Smooth muscle cell of the pulmonary artery (primary cell): Measurements from ENCODE around the gene PRPF38A. TPM values are rescaled to one million over a fixed set of nuclear protein-coding genes. Genes with fewer than 3 reads are reported as not detected.

Experiments used
- total RNA-seq: library from RNA; depleted of rRNA; stranded (reverse); fragments of >200 nt; gene quantifications from 2 replicates; pipeline ENCODE4 v1.2.3, GENCODE V29; 2014

The PRPF38A gene
- 8.5 and 9.1 TPM in 2 replicates for total RNA-seq

DNA sequence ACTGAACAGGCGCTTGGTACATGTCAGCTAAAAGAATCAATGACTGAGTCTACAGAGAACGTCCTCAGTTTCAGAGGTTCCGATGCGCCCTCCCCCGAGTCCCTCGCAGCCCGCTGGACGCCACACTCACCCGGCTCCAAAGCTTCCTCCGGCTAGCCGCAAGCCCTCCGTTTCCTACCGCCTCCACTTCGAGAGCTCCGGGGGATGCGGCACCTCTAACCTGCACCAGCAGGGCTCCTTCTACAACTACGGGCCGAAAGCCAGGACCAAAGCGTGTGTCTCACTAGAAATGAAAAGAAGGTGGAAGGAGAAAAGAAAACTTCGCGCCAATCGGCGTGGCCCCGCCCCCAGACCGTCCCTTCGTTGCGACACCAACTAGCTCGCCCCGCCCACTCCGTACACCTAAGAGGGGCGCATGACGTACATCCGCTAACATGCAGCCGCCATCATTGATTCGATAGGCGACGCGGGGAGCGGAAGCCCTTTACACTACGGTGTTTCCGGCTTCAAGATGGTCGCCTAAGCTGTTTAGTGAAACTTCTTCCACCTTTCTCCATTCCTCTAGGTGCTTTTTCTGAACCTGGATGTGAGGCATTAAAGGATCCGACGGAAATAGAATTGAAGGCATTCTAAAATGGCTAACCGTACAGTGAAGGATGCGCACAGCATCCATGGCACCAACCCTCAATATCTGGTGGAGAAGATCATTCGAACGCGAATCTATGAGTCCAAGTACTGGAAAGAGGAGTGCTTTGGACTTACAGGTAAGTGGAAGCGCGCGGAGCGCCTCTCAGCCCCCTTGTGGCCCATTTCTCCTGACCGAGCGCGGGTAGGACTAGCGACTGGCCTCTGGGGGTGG lies at the start of gene PRPF38A, which contains the start of gene ORC1:
TSS of gene PRPF38A (plus strand) at position 487 of the 859 bp plus-strand sequence. CDS start at position 635, 148 bp downstream.
TSS of gene ORC1 (minus strand) at position 308 of the 859 bp plus-strand sequence. CDS start 2,200 bp downstream, outside the sequence.

DNA sequence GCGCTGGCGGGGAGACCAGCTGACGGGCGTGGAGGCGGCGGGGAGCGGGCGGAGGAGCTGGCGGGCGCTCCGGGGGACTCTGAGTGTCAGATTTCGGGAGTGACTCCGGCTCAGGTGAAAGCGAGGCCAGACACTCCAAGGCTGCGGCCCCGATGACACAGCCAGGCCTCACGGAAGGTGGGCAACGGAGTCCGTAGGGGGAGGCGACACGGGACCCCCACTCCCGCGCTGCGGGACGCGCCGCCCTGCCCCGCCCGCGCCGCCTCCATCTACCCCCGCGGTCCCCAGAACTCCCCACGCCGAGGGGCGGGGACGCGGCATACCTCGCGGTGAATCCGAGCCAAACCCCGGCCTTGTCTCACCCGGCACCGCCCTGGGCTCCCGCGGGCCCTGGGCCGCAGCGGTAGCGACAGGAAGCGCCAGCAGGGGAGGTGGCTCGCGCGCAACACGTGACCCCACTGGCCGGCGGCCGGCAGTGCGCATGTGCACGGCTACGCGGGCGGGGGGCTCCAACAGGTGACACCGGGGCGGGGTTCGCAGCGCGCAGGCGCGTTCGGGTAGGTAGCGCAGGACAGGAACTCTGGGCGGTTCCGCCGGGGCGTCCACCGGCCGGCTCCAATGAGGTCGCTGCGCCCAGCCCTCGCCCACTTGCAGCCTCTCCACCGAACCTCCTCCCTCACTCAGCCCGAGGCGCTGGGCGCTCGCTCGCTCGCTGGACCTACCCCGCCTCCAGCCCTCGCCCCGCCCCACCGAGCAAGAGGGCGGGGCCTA lies 38.5 kb upstream of the PRPF38A start, which contains the start of gene CC2D1B:
TSS of gene CC2D1B (minus strand) at position 460 of the 771 bp plus-strand sequence. CDS start 1,585 bp downstream, outside the sequence.

Other genes starting within 250 kb of the PRPF38A start
- 29.5 and 39.4 TPM in 2 replicates for gene CC2D1B, start 38.4 kb upstream of the PRPF38A start, total RNA-seq
- gene ORC1, start 179 bp upstream of the PRPF38A start, total RNA-seq: 0.99 and 1.4 TPM in 2 replicates
- 27.2 and 29.7 TPM in 2 replicates for gene TUT4, start 148.5 kb downstream of the PRPF38A start, total RNA-seq
- gene GPX7, start 197.8 kb downstream of the PRPF38A start, total RNA-seq: 13.3 and 14.6 TPM in 2 replicates
- gene SHISAL2A, start 228.6 kb downstream of the PRPF38A start, total RNA-seq: not detected in 2 replicates